Ascending aorta (tissue), 2 donors: ENCODE results near the gene MAN2A1. TPM values are rescaled to one million over a fixed set of nuclear protein-coding genes. Genes with fewer than 3 reads are reported as not detected.

Experiments used
- DNase-seq, 2 donors: peaks; one replicate each; pipeline ENCODE4 v3.0.0-alpha.2; 2019; ENCODE audit warnings: low spot score in 2 of 2
- H3K27ac ChIP-seq, 2 donors: fragments of 200-600 bp; sonication (generic); one replicate each; pipeline ENCODE4 v1.5.1; 2016 to 2017; ENCODE audit warnings: mild to moderate bottlenecking in 1 of 2
- H3K27me3 ChIP-seq: fragments of 200-600 bp; sonication (generic); one replicate; pipeline ENCODE4 v1.5.1; 2017
- H3K36me3 ChIP-seq, 2 donors: fragments of 200-600 bp; sonication (generic); one replicate each; pipeline ENCODE4 v1.5.1; 2016
- H3K4me1 ChIP-seq, 2 donors: fragments of 200-600 bp; sonication (generic); one replicate each; pipeline ENCODE4 v1.5.1; 2016 to 2017; ENCODE audit warnings: mild to moderate bottlenecking in 1 of 2
- H3K4me3 ChIP-seq, 2 donors: fragments of 200-600 bp; sonication (generic); one replicate each; pipeline ENCODE4 v1.5.1; 2016 to 2017; ENCODE audit warnings: mild to moderate bottlenecking in 1 of 2
- H3K9me3 ChIP-seq, 2 donors: fragments of 200-600 bp; sonication (generic); one replicate each; pipeline ENCODE4 v1.5.1; 2016
- intact Hi-C: fragments of 100-400 bp; cut with DNase I; formaldehyde crosslinking; loops from one replicate; pipeline ENCODE4 v1.15.1; 2023
- total RNA-seq: library from RNA; depleted of rRNA; stranded (reverse); fragments of >200 nt; gene quantifications from one replicate; pipeline ENCODE4 v1.1.0, GENCODE V29; 2016
- TF ChIP-seq, protein P1 (sequence below), 3 experiments: fragments of 200-600 bp in 2 of 3; fragments of 450-650 bp in 1 of 3; sonication (generic) in 2 of 3; IDR thresholded peaks; one replicate each; pipeline ENCODE4 v1.5.1; 2016 to 2019; ENCODE audit warnings: antibody characterized with exemption in 3 of 3, mild to moderate bottlenecking in 1 of 3, moderate library complexity in 1 of 3

The MAN2A1 gene
- total RNA-seq, 1 donor from 2014 or later = 37.0 TPM

DNA sequence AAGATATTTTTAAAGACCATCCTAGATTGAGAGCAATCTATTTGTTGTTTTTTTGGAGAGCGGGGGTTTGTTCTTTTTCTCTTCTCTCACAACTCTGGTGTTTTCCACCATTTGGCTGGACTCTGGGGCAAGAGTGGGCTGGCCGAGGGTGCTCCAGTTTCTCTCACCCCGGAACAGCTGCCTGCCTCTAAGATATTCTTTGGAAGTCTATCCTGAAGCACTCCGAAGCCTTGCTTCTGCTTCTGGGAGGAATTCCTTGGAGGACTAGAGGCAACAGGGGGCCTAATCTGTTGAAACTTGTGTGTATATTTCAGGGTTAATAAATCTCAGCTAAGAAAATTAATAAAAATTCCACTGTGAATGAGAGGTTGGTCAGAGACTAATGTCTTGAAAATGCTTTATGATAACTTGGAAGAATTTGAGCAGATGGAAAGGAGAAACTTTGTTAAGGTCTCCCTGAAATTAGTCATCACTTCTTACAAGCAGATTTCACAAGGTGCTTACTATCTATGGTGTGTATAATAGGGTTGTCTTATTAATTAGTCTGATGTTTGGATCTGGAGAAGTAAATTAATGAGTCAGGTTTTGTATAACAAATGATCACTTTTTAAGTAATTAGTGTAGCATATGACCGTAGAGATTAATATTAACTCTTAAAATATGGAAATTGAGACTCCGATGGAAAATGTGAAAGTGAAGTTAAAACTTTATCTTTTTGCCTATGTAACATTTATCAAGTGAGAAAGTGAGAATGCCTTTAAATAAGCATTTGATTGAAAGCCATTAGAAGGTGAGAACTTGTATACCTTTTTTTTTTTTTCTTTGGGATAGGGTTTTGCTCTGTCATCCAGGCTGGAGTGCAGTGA, 4.0 kb downstream of the MAN2A1 start:
- DNase-seq = no peak
- no peaks in the 10 kb centered on the region for H3K9me3 ChIP-seq
- H3K27ac ChIP-seq = peak overlapping the region; percentile 58 to 100
- H3K4me3 ChIP-seq = peak overlapping the region; percentile 87 to 98
- no peaks in the 10 kb centered on the region for H3K27me3 ChIP-seq
- H3K36me3 ChIP-seq = no peaks in the 10 kb centered on the region
- TF ChIP-seq, protein P1, sequence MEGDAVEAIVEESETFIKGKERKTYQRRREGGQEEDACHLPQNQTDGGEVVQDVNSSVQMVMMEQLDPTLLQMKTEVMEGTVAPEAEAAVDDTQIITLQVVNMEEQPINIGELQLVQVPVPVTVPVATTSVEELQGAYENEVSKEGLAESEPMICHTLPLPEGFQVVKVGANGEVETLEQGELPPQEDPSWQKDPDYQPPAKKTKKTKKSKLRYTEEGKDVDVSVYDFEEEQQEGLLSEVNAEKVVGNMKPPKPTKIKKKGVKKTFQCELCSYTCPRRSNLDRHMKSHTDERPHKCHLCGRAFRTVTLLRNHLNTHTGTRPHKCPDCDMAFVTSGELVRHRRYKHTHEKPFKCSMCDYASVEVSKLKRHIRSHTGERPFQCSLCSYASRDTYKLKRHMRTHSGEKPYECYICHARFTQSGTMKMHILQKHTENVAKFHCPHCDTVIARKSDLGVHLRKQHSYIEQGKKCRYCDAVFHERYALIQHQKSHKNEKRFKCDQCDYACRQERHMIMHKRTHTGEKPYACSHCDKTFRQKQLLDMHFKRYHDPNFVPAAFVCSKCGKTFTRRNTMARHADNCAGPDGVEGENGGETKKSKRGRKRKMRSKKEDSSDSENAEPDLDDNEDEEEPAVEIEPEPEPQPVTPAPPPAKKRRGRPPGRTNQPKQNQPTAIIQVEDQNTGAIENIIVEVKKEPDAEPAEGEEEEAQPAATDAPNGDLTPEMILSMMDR (IDR thresholded peaks at IDR 0.05) = no peak
- intact Hi-C loops = loop anchor here (5.0 to 10.0 kb wide), 7 partner anchors 94 to 1051 kb away; no protein-coding TSS in a partner anchor
- H3K4me1 ChIP-seq = peaks cover 6 to 37% of the 10 kb centered on the region in 2 donors

DNA sequence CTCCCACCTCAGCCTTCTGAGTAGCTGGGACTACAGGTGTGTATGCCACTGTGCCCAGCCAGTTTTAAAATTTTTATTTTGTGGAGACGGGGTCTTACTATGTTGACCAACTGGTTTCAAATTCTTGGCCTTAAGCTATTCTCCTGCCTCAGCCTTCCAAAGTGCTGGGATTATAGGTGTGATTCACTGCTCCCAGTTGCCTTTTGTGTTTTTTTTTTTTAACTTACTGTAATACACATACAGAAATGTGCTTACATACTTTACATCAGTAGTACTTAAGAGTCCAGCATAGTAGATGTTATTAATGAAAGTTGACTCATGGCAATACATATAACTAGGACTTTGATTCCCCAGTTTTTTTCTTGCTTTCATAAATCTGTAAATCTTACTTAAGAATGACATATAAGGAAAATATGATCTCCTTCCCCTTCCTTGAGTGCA, 4.7 kb downstream of the MAN2A1 start:
- no peaks in the 10 kb centered on the region for H3K9me3 ChIP-seq
- intact Hi-C loops = loop anchor here (5.0 to 10.0 kb wide), 7 partner anchors 93 to 1050 kb away; no protein-coding TSS in a partner anchor
- H3K27ac ChIP-seq = peak overlapping the region; percentile 34 to 54
- H3K4me1 ChIP-seq = peaks cover 6 to 37% of the 10 kb centered on the region in 2 donors
- TF ChIP-seq, protein P1 (IDR thresholded peaks at IDR 0.05) = no peak
- no peak for DNase-seq
- no peaks in the 10 kb centered on the region for H3K36me3 ChIP-seq
- H3K4me3 ChIP-seq = peak overlapping the region in 1 of 2 donors; percentile 6
- H3K27me3 ChIP-seq = no peaks in the 10 kb centered on the region

DNA sequence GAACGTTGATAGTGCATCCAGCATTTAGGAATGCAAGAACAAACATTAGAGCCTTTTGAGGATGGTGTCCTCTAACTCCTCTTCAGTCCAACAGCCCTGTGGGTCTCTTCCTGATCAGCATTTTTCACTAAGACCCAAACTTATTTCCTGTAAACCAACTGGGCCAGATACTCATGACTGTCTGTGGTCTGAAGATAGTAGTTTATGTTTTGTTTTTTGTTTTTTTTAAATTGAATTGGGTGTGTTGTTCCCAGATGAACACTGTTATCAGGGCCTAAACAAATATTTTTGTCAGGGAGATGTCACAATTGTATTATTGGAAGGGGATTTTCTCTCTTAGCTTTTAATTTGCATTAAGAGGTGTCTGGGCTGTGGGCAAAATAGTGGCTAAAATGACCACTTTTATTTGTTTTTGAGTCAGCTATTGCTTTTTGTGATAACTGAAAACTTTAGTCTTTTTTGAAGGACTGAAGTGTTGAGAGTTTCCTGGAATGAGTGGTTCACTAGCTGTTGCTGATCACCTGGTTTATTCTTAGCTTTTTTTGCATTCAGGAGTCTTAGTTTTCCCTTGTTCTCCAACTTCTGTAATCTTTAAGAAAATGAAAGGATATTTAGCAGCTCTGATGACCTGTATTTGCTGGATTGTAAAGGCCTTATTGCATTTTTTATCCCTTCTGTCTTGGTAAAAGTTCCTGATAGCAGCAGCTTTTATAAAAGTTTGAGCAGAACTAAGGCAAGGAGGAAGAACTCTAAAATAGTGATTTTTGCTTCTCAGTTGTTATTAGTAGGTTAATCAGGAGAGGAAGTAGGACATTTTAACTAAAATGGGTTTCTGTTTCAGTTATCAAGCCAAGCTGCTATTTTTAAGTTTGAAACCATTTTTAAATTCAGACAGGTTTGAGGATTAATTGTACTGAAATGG, 5.5 kb downstream of the MAN2A1 start:
- peaks cover 6 to 37% of the 10 kb centered on the region in 2 donors for H3K4me1 ChIP-seq
- no peaks in the 10 kb centered on the region for H3K9me3 ChIP-seq
- H3K4me3 ChIP-seq = peak overlapping the region in 1 of 2 donors; percentile 29
- H3K36me3 ChIP-seq = no peaks in the 10 kb centered on the region
- TF ChIP-seq, protein P1 (IDR thresholded peaks at IDR 0.05) = no peak
- intact Hi-C loops = loop anchor here (10.0 kb wide), 2 partner anchors 800 to 1050 kb away; no protein-coding TSS in a partner anchor
- no peaks in the 10 kb centered on the region for H3K27me3 ChIP-seq
- no peak for DNase-seq
- H3K27ac ChIP-seq = peak overlapping the region; percentile 22 to 54

DNA sequence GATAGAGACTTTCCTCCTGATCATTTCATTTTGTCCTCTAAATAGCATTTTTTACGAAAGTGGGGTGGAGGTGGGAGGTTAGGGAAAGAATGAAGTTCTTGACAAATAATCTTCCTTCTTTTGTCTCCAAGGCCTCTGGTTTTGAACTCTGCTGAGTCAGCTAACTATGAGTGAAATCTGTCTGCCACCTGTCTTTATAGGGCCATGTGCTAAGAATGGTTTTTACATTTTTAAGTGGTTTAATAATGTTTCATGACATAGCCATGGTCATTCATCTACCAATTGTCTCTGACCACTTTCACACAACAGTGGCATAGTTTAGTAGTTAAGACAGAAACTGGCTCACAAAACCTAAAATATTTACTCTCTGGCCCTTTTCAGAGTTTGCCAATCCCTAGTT, 7.6 kb downstream of the MAN2A1 start:
- TF ChIP-seq, protein P1 (IDR thresholded peaks at IDR 0.05) = no peak
- no peak overlapping the region for H3K4me3 ChIP-seq
- intact Hi-C loops = loop anchor here (10.0 kb wide), 2 partner anchors 797 to 1047 kb away; no protein-coding TSS in a partner anchor
- H3K36me3 ChIP-seq = no peaks in the 10 kb centered on the region
- no peak for DNase-seq
- no peak overlapping the region for H3K27ac ChIP-seq
- H3K9me3 ChIP-seq = no peaks in the 10 kb centered on the region
- H3K4me1 ChIP-seq = peaks cover 2 to 42% of the 10 kb centered on the region in 2 donors
- H3K27me3 ChIP-seq = no peaks in the 10 kb centered on the region

DNA sequence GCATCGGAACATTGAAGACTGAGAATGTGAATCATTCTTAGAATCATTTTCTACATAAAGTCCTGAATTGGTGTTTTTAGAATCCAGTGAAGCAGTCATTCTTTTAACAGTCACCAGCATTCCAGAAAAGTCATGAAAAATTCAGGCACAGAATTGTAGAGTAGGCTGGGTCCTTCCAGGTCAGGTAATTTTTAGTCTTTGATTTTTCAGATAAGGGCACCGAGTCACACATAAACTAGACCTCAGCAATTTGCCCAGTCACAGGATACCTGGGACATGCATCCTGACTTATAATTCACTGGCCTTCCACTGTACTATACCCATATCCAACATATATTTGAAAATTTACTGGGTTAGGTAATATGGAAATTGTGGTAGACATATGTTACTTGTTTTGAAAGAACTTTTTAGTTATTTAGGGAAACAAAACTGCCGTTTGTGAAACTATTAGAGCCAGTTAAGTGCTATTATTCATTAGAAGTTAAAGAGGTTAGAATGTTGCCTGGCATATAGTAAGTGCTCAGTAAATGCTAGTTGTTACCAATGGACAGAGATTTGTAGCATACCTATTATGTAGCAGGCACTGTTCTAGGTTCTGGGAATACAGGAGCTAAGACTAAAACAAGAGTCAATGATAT, 10.9 kb downstream of the MAN2A1 start:
- peaks cover 0 to 41% of the 10 kb centered on the region in 2 donors for H3K4me1 ChIP-seq
- TF ChIP-seq, protein P1 (IDR thresholded peaks at IDR 0.05) = no peak

More for the DNA sequence above, 10.9 kb downstream of the MAN2A1 start:
- H3K27me3 ChIP-seq = no peaks in the 10 kb centered on the region
- no peaks in the 10 kb centered on the region for H3K9me3 ChIP-seq
- H3K36me3 ChIP-seq = no peaks in the 10 kb centered on the region
- DNase-seq = no peak
- no peak overlapping the region for H3K4me3 ChIP-seq
- H3K27ac ChIP-seq = no peak overlapping the region
- intact Hi-C loops = no loop called here
